Gastroesophageal sphincter (tissue), 4 donors: ENCODE results near the gene CDX4. TPM values are rescaled to one million over a fixed set of nuclear protein-coding genes. Genes with fewer than 3 reads are reported as not detected.

Source experiments
- ATAC-seq: fragments of 150-250 bp; one replicate; pipeline ENCODE4 v1.9.1; 2016; ENCODE audit warnings: mild to moderate bottlenecking, moderate library complexity
- H3K27ac ChIP-seq, 4 donors: fragments of 200-600 bp; sonication (generic) in 3 of 4; 1 replicate in 3 of 4; 2 replicates in 1 of 4; pipeline ENCODE4 v1.5.1; 2016 to 2019
- H3K27me3 ChIP-seq: fragments of 200-600 bp; sonication (generic); one replicate; pipeline ENCODE4 v1.5.1; 2019
- H3K36me3 ChIP-seq, 2 donors: fragments of 200-600 bp; sonication (generic); one replicate each; pipeline ENCODE4 v1.5.1; 2019; ENCODE audit warnings: control low read depth in 1 of 2
- H3K4me1 ChIP-seq, 3 donors: fragments of 200-600 bp; sonication (generic); 1 replicate in 2 of 3; 2 replicates in 1 of 3; pipeline ENCODE4 v1.5.1; 2016 to 2019; ENCODE audit warnings: control low read depth in 2 of 3
- H3K4me3 ChIP-seq, 2 donors: fragments of 200-600 bp; sonication (generic); one replicate each; pipeline ENCODE4 v1.5.1; 2019; ENCODE audit warnings: mild to moderate bottlenecking in 1 of 2, moderate library complexity in 1 of 2
- H3K9me3 ChIP-seq, 3 donors: fragments of 200-600 bp; sonication (generic); one replicate each; pipeline ENCODE4 v1.5.1; 2017 to 2019; ENCODE audit warnings: control low read depth in 2 of 3
- EP300 ChIP-seq: sonication (generic); formaldehyde crosslinking; IDR thresholded peaks from one replicate; pipeline ENCODE4 v1.6.1; 2017; ENCODE audit warnings: antibody characterized with exemption, mild to moderate bottlenecking
- POLR2A ChIP-seq, 2 donors: fragments of 450-650 bp; IDR thresholded peaks; one replicate each; pipeline ENCODE4 v1.6.1; 2017; ENCODE audit warnings: antibody characterized with exemption in 2 of 2, mild to moderate bottlenecking in 2 of 2, moderate library complexity in 1 of 2
- POLR2AphosphoS5 ChIP-seq: sonication (generic); formaldehyde crosslinking; IDR thresholded peaks from one replicate; pipeline ENCODE4 v1.6.1; 2017; ENCODE audit warnings: antibody characterized with exemption
- WGBS, 2 donors: methylation state at CpG; one replicate each; pipeline ENCODE4 v1.1.5; 2018; ENCODE audit warnings: low coverage in 1 of 2; 5-methylcytosine and 5-hydroxymethylcytosine counted together
- total RNA-seq, 4 donors: library from RNA; depleted of rRNA; stranded (reverse); fragments of >200 nt; gene quantifications; one replicate each; pipeline ENCODE4 v1.1.0, GENCODE V29; 2016
- TF ChIP-seq, protein P1 (sequence below), 4 experiments: fragments of 200-600 bp in 2 of 4; fragments of 450-650 bp in 2 of 4; sonication (generic) in 1 of 4; IDR thresholded peaks; one replicate each; pipeline ENCODE4 v1.5.1; 2017 to 2019; ENCODE audit warnings: antibody characterized with exemption in 4 of 4, mild to moderate bottlenecking in 2 of 4, moderate library complexity in 2 of 4

The CDX4 gene
- total RNA-seq, 4 donors from 2014 or later = not detected

DNA sequence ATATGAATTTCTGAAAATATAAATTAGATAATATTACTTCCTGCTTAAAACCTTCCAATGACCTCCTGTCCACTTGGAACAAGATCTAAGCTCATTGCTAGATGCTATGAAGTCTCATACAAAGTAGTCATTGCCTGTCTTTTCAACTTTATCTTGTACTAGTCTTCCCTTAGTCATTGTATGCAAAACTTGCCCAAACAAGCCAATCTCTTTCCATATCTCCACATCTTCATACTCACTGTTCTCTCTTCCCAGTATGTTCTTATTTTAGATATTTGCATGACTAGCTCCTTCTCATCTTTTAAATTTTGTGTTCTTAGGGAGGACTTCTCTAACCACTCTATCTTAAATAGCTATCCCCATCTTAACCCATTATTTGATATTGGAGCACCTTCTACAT, 33.9 kb upstream of the CDX4 start:
- Histone ChIP-seq H3K9me3 (peaks cover 0 to 9% (median 0%) of the 10 kb centered on the region in 3 donors), H3K4me1 (no peaks in the 10 kb centered on the region), H3K4me3 (no peak overlapping the region), H3K27me3 (no peaks in the 10 kb centered on the region), H3K27ac (no peak overlapping the region), H3K36me3 (no peaks in the 10 kb centered on the region)
- ATAC-seq = no peak
- no peak for TF ChIP-seq EP300
- no peak for TF ChIP-seq POLR2AphosphoS5
- TF ChIP-seq, protein P1, sequence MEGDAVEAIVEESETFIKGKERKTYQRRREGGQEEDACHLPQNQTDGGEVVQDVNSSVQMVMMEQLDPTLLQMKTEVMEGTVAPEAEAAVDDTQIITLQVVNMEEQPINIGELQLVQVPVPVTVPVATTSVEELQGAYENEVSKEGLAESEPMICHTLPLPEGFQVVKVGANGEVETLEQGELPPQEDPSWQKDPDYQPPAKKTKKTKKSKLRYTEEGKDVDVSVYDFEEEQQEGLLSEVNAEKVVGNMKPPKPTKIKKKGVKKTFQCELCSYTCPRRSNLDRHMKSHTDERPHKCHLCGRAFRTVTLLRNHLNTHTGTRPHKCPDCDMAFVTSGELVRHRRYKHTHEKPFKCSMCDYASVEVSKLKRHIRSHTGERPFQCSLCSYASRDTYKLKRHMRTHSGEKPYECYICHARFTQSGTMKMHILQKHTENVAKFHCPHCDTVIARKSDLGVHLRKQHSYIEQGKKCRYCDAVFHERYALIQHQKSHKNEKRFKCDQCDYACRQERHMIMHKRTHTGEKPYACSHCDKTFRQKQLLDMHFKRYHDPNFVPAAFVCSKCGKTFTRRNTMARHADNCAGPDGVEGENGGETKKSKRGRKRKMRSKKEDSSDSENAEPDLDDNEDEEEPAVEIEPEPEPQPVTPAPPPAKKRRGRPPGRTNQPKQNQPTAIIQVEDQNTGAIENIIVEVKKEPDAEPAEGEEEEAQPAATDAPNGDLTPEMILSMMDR (IDR thresholded peaks at IDR 0.05) = no peak
- TF ChIP-seq POLR2A (IDR thresholded peaks at IDR 0.05) = no peak

DNA sequence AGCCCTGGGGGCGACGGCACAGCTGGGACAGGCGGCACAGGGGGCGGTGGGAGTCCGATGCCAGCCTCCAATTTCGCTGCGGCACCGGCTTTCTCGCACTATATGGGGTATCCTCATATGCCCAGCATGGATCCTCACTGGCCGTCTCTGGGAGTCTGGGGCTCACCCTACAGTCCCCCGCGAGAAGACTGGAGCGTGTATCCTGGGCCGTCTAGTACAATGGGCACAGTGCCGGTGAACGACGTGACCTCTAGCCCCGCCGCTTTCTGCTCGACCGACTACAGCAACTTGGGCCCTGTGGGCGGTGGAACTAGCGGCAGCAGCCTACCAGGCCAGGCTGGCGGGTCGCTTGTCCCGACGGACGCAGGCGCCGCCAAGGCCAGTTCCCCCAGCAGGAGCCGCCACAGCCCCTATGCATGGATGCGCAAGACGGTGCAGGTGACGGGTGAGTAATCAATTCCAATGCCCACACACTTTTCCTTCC, 500 bp downstream of the CDX4 start:
- TF ChIP-seq, protein P1 (IDR thresholded peaks at IDR 0.05) = no peak
- Histone ChIP-seq H3K4me3 (no peak overlapping the region), H3K36me3 (no peaks in the 10 kb centered on the region), H3K4me1 (no peaks in the 10 kb centered on the region), H3K27me3 (peaks cover 25% of the 10 kb centered on the region), H3K9me3 (no peaks in the 10 kb centered on the region), H3K27ac (no peak overlapping the region)
- no peak for ATAC-seq
- 47% methylated on average over 17 of the region's 34 CpGs; no CpG with 5 or more reads in 1 of the 2 donors for WGBS, 2 donors

DNA sequence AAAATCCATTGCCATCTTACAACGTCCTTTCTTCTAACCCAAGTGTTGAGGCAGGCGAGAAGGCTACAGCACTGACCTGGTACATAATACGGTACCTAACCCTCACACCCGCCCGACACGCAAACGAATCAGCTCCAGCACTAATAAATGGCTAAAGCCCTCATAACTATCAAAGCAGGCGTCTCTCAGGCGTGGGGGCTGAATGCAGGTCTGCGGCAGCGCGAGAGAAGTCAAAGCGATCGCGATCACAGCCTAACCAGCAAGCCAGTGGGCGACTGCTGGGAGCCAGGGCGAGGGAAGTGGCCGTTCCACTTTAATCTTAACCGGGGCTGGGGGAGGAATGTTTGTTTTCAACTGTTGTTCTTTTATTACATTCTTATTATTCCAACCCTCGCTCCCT, 1.5 kb downstream of the CDX4 start:
- TF ChIP-seq POLR2AphosphoS5 = no peak
- no peak for TF ChIP-seq POLR2A (IDR thresholded peaks at IDR 0.05)
- TF ChIP-seq, protein P1 (IDR thresholded peaks at IDR 0.05) = no peak
- TF ChIP-seq EP300 = no peak
- Histone ChIP-seq H3K27me3 (peaks cover 25% of the 10 kb centered on the region), H3K4me3 (peak overlapping the region in 1 of 2 donors; percentile 16), H3K4me1 (no peaks in the 10 kb centered on the region), H3K36me3 (no peaks in the 10 kb centered on the region), H3K27ac (no peak overlapping the region), H3K9me3 (no peaks in the 10 kb centered on the region)
- ATAC-seq = no peak
- WGBS, 2 donors = 80% methylated on average over 1 of the region's 20 CpGs; no CpG with 5 or more reads in 1 of the 2 donors

DNA sequence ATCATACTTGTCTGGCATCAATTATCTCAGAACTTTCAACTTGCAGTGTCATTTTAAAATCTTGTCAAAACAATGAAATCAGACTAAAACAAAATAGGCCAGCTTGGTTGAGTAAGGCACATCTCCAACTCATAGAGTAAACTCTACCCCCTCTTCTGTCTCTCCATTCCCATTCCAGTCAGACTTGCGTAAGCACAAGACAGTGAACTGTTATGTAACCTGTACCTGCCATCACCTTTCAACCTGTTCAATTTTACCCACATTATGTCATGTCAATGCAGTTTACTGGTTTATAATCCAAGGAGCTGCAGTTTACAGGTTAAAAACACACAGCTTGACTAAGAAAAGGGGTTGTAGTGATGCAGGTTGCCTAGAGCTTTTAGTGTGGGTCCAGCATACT, 8.3 kb downstream of the CDX4 start:
- Histone ChIP-seq H3K36me3 (no peaks in the 10 kb centered on the region), H3K27ac (no peak overlapping the region), H3K27me3 (no peaks in the 10 kb centered on the region), H3K9me3 (no peaks in the 10 kb centered on the region), H3K4me3 (no peak overlapping the region), H3K4me1 (no peaks in the 10 kb centered on the region)
- WGBS, 2 donors = 0 to 100% methylated on average over 1 of the region's 1 CpG
- ATAC-seq = no peak
- no peak for TF ChIP-seq POLR2AphosphoS5
- TF ChIP-seq POLR2A (IDR thresholded peaks at IDR 0.05) = no peak
- TF ChIP-seq, protein P1 (IDR thresholded peaks at IDR 0.05) = no peak
- TF ChIP-seq EP300 = no peak

DNA sequence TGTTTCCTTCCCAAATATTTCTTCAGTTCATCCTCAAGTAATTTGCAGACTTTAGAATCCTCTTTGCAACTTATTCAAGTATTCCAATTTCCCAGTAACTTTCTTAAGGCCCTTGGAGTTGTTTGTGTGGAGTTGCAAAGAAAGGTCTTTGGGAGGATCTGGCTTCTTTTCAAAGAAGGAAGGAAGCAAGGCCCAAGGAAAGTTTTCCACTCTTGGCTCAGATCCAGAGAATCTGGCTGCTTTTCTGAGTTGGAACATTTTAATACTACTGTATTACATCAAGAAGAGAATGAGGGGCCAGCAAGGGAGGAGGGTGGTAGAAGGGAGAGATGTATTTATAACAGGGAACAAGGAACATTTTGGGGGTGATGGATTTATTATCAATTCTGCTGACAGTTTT, 10.5 kb downstream of the CDX4 start:
- Histone ChIP-seq H3K4me1 (no peaks in the 10 kb centered on the region), H3K36me3 (no peaks in the 10 kb centered on the region), H3K27me3 (no peaks in the 10 kb centered on the region), H3K9me3 (no peaks in the 10 kb centered on the region), H3K27ac (no peak overlapping the region), H3K4me3 (no peak overlapping the region)
- ATAC-seq = no peak
- no peak for TF ChIP-seq EP300
- TF ChIP-seq, protein P1 (IDR thresholded peaks at IDR 0.05) = no peak
- no peak for TF ChIP-seq POLR2AphosphoS5
